ENCODE measurements around the gene YKT6.

YKT6 gene

GRCh38 chr7:44223362-44224079 is 22.7 kb downstream of the YKT6 start:
- TF ChIP-seq CTCF (IDR thresholded peaks at IDR 0.05): no peak

GRCh38 chr7:44224080-44224973 is 23.5 kb downstream of the YKT6 start:
- TF ChIP-seq CTCF (IDR thresholded peaks at IDR 0.05): no peak

- no peak for TF ChIP-seq CTCF (IDR thresholded peaks at IDR 0.05)
Observed at GRCh38 chr7:44224974-44225565, 24.3 kb downstream of the YKT6 start.

- TF ChIP-seq CTCF (IDR thresholded peaks at IDR 0.05): no peak
Observed at GRCh38 chr7:44225566-44226395, 25.0 kb downstream of the YKT6 start.

- no peak for TF ChIP-seq CTCF (IDR thresholded peaks at IDR 0.05)
Observed at GRCh38 chr7:44226396-44226753, 25.6 kb downstream of the YKT6 start.

GRCh38 chr7:44227911-44228310 is 27.1 kb downstream of the YKT6 start:
- no peak for TF ChIP-seq CTCF (IDR thresholded peaks at IDR 0.05)
